ENCODE results near the gene DPM3.

GRCh38 chr1:155145491-155145890 is 5.2 kb upstream of the DPM3 start:
- TF ChIP-seq REST (IDR thresholded peaks at IDR 0.05; ENCODE audit: insufficient replicate concordance, low read depth), result no peak
- TF ChIP-seq POLR2AphosphoS5 (IDR thresholded peaks at IDR 0.05; ENCODE audit: low read depth), result no peak
- TF ChIP-seq CTCF (IDR thresholded peaks at IDR 0.05; ENCODE audit: insufficient read depth, low read length), result no peak
- no peak for TF ChIP-seq GABPA (IDR thresholded peaks at IDR 0.05; ENCODE audit: low read depth)
- no peak for TF ChIP-seq SPI1 (IDR thresholded peaks at IDR 0.05; ENCODE audit: borderline replicate concordance, low read depth)
